ENCODE results near the gene SCUBE1. TPM values are rescaled to one million over a fixed set of nuclear protein-coding genes. Genes with fewer than 3 reads are reported as not detected.
A peak's percentile ranks its signal among the peaks of the same experiment; 100 is the strongest.

The SCUBE1 gene
- 10 to 100 TPM in 1 of 2 donors, 1 to 10 TPM in 1; 5.4 to 18.7 TPM for total RNA-seq
- 1 to 10 TPM in 1 of 2 donors, under 1 TPM in 1; 0.88 to 1.5 TPM for polyA plus RNA-seq
- long read RNA-seq, donor 1, partial matches to known transcripts, result 0 of 4 reads
- long read RNA-seq, donor 1, other reads (novel, unspliced or antisense), result 4 of 4 reads
- long read RNA-seq, donor 2, full-length matches to known transcripts, result 1 of 9 reads
- long read RNA-seq, donor 2, partial matches to known transcripts, result 6 of 9 reads
- long read RNA-seq, donor 2, other reads (novel, unspliced or antisense), result 2 of 9 reads

DNA sequence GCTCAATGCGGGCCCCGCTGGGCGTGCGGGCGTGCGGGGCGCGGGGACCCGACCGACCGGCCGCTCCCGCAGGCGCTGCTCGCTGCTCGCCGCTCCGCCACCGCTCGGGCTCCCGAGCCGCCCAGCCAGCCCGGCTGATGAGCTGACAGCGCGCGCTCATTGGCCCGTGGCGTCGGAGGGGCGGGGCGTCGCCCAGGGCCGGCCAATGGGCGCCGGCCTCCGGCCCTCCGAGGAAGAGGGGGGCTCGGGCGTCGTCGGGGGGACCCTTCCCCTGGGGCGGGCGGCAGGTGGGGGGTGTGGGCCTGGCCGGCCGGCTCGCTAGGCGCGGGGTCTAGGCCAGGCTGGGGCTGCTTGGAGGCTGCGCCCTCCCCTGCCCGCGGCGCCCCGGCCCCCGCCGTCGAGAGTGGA lies at the start of gene SCUBE1:
Gene SCUBE1 (minus strand): TSS at position 111 of the 408 bp plus-strand sequence. CDS start 111 bp downstream, outside the sequence.
- Histone ChIP-seq H3K4me1 (ENCODE audit: control insufficient read depth in 1 of 2, insufficient read depth in 2 of 2, low read length in 2 of 2) (no peaks in the 10 kb centered on the region), H3K9me3 (ENCODE audit: control insufficient read depth, low read length) (no peaks in the 10 kb centered on the region), H3K27me3 (ENCODE audit: control insufficient read depth in 1 of 2, insufficient read depth in 2 of 2, low read length in 1 of 2) (no peaks in the 10 kb centered on the region), H3K27ac (ENCODE audit: low read depth in 1 of 2, low read length in 2 of 2) (no peak within 1 kb of the TSS), H3K36me3 (ENCODE audit: control insufficient read depth in 1 of 2, insufficient read depth in 2 of 2, low read length in 1 of 2) (no peaks in the 10 kb centered on the region), H3K4me3 (ENCODE audit: low read length in 2 of 2) (peak within 1 kb of the TSS; percentile 7 to 38)
- 1 to 2% methylated on average over 40 to 56 of the region's 56 CpGs for WGBS, 2 donors
- ATAC-seq (ENCODE audit: low FRiP score) (no peak), DNase-seq (peak; percentile 66 to 86)
- intact Hi-C loops (cut with DNase I), result no loop called here

DNA sequence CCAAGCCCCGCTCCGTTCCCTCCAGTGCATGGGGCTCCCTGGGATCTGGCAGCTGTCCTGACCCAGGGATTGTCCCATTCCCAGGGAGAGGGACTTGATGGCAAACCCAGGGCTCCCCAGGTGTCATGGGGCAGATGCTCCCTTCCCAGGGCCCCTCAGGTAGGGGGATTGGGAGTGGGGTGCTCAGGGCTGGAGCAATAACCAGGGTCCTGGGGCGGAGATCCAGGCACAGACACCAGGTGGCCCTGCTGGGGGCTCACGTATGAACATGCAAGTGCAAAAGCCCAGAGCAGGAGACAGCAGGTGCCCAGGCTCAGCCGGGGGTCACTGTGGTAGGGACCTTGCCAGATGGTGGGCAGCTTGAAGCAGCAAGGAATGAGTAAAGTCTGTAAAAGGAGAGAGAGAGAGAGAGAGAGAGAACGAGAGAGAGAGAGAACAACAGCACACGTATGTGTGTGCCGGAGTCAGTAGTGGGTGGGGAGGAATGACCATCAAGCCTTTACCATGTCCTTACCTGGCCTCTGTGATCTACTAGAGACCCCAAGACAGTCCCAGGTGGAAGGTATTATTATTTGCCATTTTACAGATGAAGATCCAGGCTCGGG lies 49.3 kb upstream of the SCUBE1 start:
- peaks cover 0 to 2% of the 10 kb centered on the region in 2 donors for H3K27me3 ChIP-seq (ENCODE audit: control insufficient read depth in 1 of 2, insufficient read depth in 2 of 2, low read length in 1 of 2)
- H3K9me3 ChIP-seq (ENCODE audit: control insufficient read depth, low read length), result peaks cover 3% of the 10 kb centered on the region
- ATAC-seq (ENCODE audit: low FRiP score), result no peak
- WGBS, 2 donors, result 79 to 81% methylated on average over 9 of the region's 9 CpGs
- no peak overlapping the region for H3K4me3 ChIP-seq (ENCODE audit: low read length in 2 of 2)
- no peaks in the 10 kb centered on the region for H3K36me3 ChIP-seq (ENCODE audit: control insufficient read depth in 1 of 2, insufficient read depth in 2 of 2, low read length in 1 of 2)
- DNase-seq, result peak in 1 of 2 donors; percentile 48
- H3K4me1 ChIP-seq (ENCODE audit: control insufficient read depth in 1 of 2, insufficient read depth in 2 of 2, low read length in 2 of 2), result no peaks in the 10 kb centered on the region
- intact Hi-C loops (cut with DNase I), result loop anchor here in 1 of 2 donors (10.0 kb wide), 1 partner anchor 432 kb away; no protein-coding TSS in a partner anchor
- no peak overlapping the region for H3K27ac ChIP-seq (ENCODE audit: low read depth in 1 of 2, low read length in 2 of 2)

DNA sequence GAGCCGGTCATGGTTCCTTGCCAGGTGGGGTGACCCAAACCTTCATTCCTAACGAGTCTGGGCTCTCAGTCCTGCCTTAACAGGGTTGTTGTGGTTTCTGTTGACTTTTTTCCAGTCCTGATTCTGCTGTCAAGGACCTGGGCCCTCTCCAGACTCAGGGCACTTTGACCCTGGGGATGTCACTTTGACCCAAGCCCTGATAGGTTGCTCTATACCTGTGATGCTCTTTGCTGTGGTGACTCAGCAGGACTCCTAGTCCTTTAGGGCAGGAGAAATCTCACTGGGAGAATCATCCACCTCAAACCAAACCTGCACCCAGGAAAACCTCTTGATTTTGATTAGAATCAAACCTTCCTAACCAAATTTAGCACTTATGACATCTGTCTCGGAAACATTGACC lies 48.1 kb upstream of the SCUBE1 start:
- no peak for DNase-seq
- WGBS, 2 donors, result 64 to 71% methylated on average over 3 of the region's 3 CpGs

DNA sequence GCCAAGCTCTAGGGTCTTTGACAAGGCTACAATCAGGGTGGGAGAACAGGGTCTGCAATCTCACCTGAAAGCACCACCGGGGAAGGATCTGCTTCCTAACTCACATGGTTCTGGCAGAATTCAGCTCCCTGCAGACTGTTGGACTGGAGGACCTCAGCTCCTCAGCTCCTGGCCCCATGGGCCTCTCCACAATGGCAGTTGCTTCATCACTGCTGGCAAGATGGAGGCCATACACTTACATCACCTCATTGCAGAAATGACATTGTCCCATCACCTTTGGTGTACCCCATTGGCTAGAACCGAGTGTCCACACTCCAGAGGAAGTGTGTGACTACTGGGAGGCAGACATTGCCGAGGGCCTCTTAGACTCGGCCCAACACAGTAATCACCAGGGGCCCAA lies 47.7 kb upstream of the SCUBE1 start:
- 83 to 86% methylated on average over 4 of the region's 4 CpGs for WGBS, 2 donors
- intact Hi-C loops (cut with DNase I), result loop anchor here in 1 of 2 donors (10.0 kb wide), 1 partner anchor 434 kb away; no protein-coding TSS in a partner anchor
- Histone ChIP-seq H3K9me3 (ENCODE audit: control insufficient read depth, low read length) (peaks cover 3% of the 10 kb centered on the region), H3K4me1 (ENCODE audit: control insufficient read depth in 1 of 2, insufficient read depth in 2 of 2, low read length in 2 of 2) (no peaks in the 10 kb centered on the region), H3K27me3 (ENCODE audit: control insufficient read depth in 1 of 2, insufficient read depth in 2 of 2, low read length in 1 of 2) (peaks cover 0 to 2% of the 10 kb centered on the region in 2 donors), H3K4me3 (ENCODE audit: low read length in 2 of 2) (no peak overlapping the region), H3K36me3 (ENCODE audit: control insufficient read depth in 1 of 2, insufficient read depth in 2 of 2, low read length in 1 of 2) (no peaks in the 10 kb centered on the region), H3K27ac (ENCODE audit: low read depth in 1 of 2, low read length in 2 of 2) (no peak overlapping the region)
- no peak for ATAC-seq (ENCODE audit: low FRiP score)
- DNase-seq, result peak in 1 of 2 donors; percentile 33

More for the DNA sequence above, 48.1 kb upstream of the SCUBE1 start:
- Histone ChIP-seq H3K4me1 (ENCODE audit: control insufficient read depth in 1 of 2, insufficient read depth in 2 of 2, low read length in 2 of 2) (no peaks in the 10 kb centered on the region), H3K27me3 (ENCODE audit: control insufficient read depth in 1 of 2, insufficient read depth in 2 of 2, low read length in 1 of 2) (peaks cover 0 to 2% of the 10 kb centered on the region in 2 donors), H3K9me3 (ENCODE audit: control insufficient read depth, low read length) (peaks cover 3% of the 10 kb centered on the region), H3K27ac (ENCODE audit: low read depth in 1 of 2, low read length in 2 of 2) (no peak overlapping the region), H3K4me3 (ENCODE audit: low read length in 2 of 2) (no peak overlapping the region), H3K36me3 (ENCODE audit: control insufficient read depth in 1 of 2, insufficient read depth in 2 of 2, low read length in 1 of 2) (no peaks in the 10 kb centered on the region)
- ATAC-seq (ENCODE audit: low FRiP score), result no peak
- intact Hi-C loops (cut with DNase I), result loop anchor here in 1 of 2 donors (10.0 kb wide), 1 partner anchor 433 kb away; no protein-coding TSS in a partner anchor

DNA sequence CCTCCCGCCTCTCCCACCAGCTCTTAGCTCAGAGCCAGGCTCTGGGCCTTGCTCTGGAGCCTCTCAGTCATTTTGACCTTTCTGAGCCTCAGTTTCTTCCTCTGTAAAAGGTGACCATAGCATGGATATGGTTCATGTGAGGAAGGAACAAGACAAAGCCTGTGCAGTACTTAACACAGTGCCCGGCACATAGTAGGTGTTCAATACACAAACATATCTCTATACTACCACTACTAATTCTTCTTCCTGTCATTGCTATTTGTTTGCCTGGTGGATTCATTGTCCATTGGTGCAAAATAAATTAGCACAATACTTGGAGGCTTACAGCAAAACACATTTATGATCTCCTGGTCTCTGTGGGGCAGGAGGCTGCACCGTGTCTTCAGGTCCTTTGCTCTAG lies 47.0 kb upstream of the SCUBE1 start:
- Histone ChIP-seq H3K9me3 (ENCODE audit: control insufficient read depth, low read length) (peaks cover 3% of the 10 kb centered on the region), H3K4me1 (ENCODE audit: control insufficient read depth in 1 of 2, insufficient read depth in 2 of 2, low read length in 2 of 2) (no peaks in the 10 kb centered on the region), H3K27ac (ENCODE audit: low read depth in 1 of 2, low read length in 2 of 2) (no peak overlapping the region), H3K27me3 (ENCODE audit: control insufficient read depth in 1 of 2, insufficient read depth in 2 of 2, low read length in 1 of 2) (peaks cover 0 to 2% of the 10 kb centered on the region in 2 donors), H3K4me3 (ENCODE audit: low read length in 2 of 2) (no peak overlapping the region), H3K36me3 (ENCODE audit: control insufficient read depth in 1 of 2, insufficient read depth in 2 of 2, low read length in 1 of 2) (no peaks in the 10 kb centered on the region)
- DNase-seq (peak in 1 of 2 donors; percentile 37), ATAC-seq (ENCODE audit: low FRiP score) (no peak)
- 87 to 92% methylated on average over 3 of the region's 3 CpGs for WGBS, 2 donors
- intact Hi-C loops (cut with DNase I), result loop anchor here in 1 of 2 donors (10.0 kb wide), 1 partner anchor 435 kb away; no protein-coding TSS in a partner anchor

DNA sequence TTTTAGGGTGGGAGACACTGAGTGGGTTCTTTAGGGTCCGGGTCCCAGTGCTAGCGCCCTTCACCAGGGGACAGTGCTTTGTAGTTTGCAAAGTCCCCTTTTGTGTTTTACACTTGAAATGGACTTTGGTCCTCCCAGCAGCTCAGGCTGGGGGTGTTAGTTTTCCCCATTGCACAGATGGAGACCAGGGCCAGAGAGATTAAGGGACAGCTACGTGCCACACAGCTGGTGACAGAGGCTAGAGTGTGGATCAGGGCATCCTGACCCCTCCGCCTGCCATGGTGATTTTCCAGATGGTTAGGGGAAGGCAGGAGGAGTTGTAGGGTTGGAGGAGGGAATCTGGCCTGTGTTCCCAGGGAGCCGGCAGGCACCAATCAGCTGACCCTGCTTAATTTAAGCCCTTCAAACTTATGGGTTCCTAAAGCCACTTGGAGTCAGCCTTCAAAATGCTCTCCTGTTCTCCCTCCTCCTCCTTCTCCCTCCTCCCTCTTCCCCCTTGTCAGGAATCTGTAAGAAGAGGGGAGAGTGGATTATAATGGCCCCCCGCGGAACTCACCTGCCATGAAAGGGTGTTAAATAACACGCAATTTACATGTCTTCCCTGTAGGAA lies 46.2 kb upstream of the SCUBE1 start:
- H3K4me1 ChIP-seq (ENCODE audit: control insufficient read depth in 1 of 2, insufficient read depth in 2 of 2, low read length in 2 of 2), result no peaks in the 10 kb centered on the region
- 69 to 74% methylated on average over 8 of the region's 8 CpGs for WGBS, 2 donors
- no peaks in the 10 kb centered on the region for H3K36me3 ChIP-seq (ENCODE audit: control insufficient read depth in 1 of 2, insufficient read depth in 2 of 2, low read length in 1 of 2)
- intact Hi-C loops (cut with DNase I), result loop anchor here (5.0 kb wide), 3 partner anchors 112 to 1238 kb away; no protein-coding TSS in a partner anchor
- no peak overlapping the region for H3K4me3 ChIP-seq (ENCODE audit: low read length in 2 of 2)
- DNase-seq (peak in 1 of 2 donors; percentile 20), ATAC-seq (ENCODE audit: low FRiP score) (no peak)
- peaks cover 0 to 2% of the 10 kb centered on the region in 2 donors for H3K27me3 ChIP-seq (ENCODE audit: control insufficient read depth in 1 of 2, insufficient read depth in 2 of 2, low read length in 1 of 2)
- H3K27ac ChIP-seq (ENCODE audit: low read depth in 1 of 2, low read length in 2 of 2), result no peak overlapping the region
- peaks cover 3% of the 10 kb centered on the region for H3K9me3 ChIP-seq (ENCODE audit: control insufficient read depth, low read length)

DNA sequence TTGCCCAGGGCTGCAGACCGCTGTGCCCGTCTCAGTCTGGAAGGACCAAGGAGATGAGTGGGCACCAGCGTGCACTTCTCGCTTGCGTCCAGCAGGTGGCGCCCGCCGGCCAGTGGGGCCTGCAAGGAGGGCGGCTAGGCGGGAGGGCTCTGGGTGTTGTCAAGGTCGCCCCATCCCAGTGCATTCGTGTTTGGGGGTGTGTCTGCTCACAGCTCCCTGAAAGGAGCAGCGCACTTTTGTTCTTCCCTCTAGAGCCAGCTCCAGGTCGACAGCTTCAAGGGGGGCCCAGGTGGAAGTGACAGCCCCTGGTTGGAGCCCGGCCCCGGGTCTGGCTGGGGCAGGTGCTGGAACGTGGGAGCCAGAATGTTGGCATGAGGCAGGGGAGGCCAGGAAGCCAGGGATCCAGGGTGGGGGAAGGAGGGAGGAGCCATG lies 45.3 kb upstream of the SCUBE1 start:
- Histone ChIP-seq H3K9me3 (ENCODE audit: control insufficient read depth, low read length) (no peaks in the 10 kb centered on the region), H3K27me3 (ENCODE audit: control insufficient read depth in 1 of 2, insufficient read depth in 2 of 2, low read length in 1 of 2) (no peaks in the 10 kb centered on the region), H3K4me1 (ENCODE audit: control insufficient read depth in 1 of 2, insufficient read depth in 2 of 2, low read length in 2 of 2) (no peaks in the 10 kb centered on the region), H3K27ac (ENCODE audit: low read depth in 1 of 2, low read length in 2 of 2) (no peak overlapping the region), H3K4me3 (ENCODE audit: low read length in 2 of 2) (no peak overlapping the region), H3K36me3 (ENCODE audit: control insufficient read depth in 1 of 2, insufficient read depth in 2 of 2, low read length in 1 of 2) (no peaks in the 10 kb centered on the region)
- 6 to 9% methylated on average over 16 to 17 of the region's 17 CpGs for WGBS, 2 donors
- peak; percentile 74 to 94 for DNase-seq
- intact Hi-C loops (cut with DNase I), result loop anchor here (5.0 kb wide), 3 partner anchors 111 to 1239 kb away; no protein-coding TSS in a partner anchor
- peak; percentile 67 for ATAC-seq (ENCODE audit: low FRiP score)

DNA sequence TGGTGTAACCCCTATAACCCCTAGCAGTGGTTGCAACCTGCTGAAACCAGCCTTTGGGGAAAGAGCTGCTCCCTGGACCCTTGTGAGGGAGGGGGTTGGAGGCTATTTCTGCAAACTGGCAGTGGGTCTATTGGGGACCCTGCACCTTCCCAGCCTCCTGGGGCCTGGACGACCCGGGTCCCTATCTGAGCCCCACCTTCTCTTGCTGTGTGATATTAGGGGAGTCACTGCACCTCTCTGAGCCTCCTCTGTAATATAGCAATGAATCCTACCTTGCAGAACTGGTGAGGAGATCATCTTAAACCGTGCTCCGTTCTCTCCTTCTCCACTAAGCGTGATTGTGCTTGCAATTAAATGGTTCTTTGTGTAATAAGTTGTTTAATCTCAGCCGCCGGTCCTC lies 44.6 kb upstream of the SCUBE1 start:
- no peaks in the 10 kb centered on the region for H3K9me3 ChIP-seq (ENCODE audit: control insufficient read depth, low read length)
- H3K27me3 ChIP-seq (ENCODE audit: control insufficient read depth in 1 of 2, insufficient read depth in 2 of 2, low read length in 1 of 2), result no peaks in the 10 kb centered on the region
- 50% methylated on average over 7 of the region's 7 CpGs for WGBS, 2 donors
- H3K27ac ChIP-seq (ENCODE audit: low read depth in 1 of 2, low read length in 2 of 2), result no peak overlapping the region
- no peaks in the 10 kb centered on the region for H3K4me1 ChIP-seq (ENCODE audit: control insufficient read depth in 1 of 2, insufficient read depth in 2 of 2, low read length in 2 of 2)
- peak in 1 of 2 donors; percentile 33 for DNase-seq
- ATAC-seq (ENCODE audit: low FRiP score), result no peak
- no peaks in the 10 kb centered on the region for H3K36me3 ChIP-seq (ENCODE audit: control insufficient read depth in 1 of 2, insufficient read depth in 2 of 2, low read length in 1 of 2)
- intact Hi-C loops (cut with DNase I), result loop anchor here (2.0 to 5.0 kb wide), 4 partner anchors 111 to 1239 kb away; no protein-coding TSS in a partner anchor
- no peak overlapping the region for H3K4me3 ChIP-seq (ENCODE audit: low read length in 2 of 2)

All from aorta (tissue), 5 donors.